GM18511 (cell line): ENCODE results near the gene LCLAT1.
A peak's percentile ranks its signal among the peaks of the same experiment; 100 is the strongest.
"Not testable (repeated sequence)": the region's sequence is repeated elsewhere in the genome, so short reads cannot be mapped to it uniquely, and the experiment has no call there.

Experiments
- ATAC-seq: cut with Tn5 transposase; IDR thresholded peaks from one replicate; pipeline ENCODE4 v1.9.1; 2021; ENCODE audit warnings: mild to moderate bottlenecking, moderate library complexity; ENCODE audit not compliant: unreplicated experiment

The LCLAT1 gene

GRCh38 chr2:30583204-30583749, 136.2 kb downstream of the LCLAT1 start:
- no peak for ATAC-seq

- ATAC-seq = no peak
These were observed 137.1 kb downstream of the LCLAT1 start for GRCh38 chr2:30584116-30584515.

GRCh38 chr2:30588994-30589393, 141.9 kb downstream of the LCLAT1 start:
- no peak for ATAC-seq

- ATAC-seq = no peak
These were observed 143.4 kb downstream of the LCLAT1 start for GRCh38 chr2:30590407-30590806.

- ATAC-seq = no peak
These were observed 144.1 kb downstream of the LCLAT1 start for GRCh38 chr2:30591186-30591585.

GRCh38 chr2:30601375-30601774, 154.3 kb downstream of the LCLAT1 start:
- no peak for ATAC-seq

- no peak for ATAC-seq
These were observed 158.2 kb downstream of the LCLAT1 start for GRCh38 chr2:30605197-30605596.

GRCh38 chr2:30608643-30609042, 161.6 kb downstream of the LCLAT1 start:
- ATAC-seq = no peak

GRCh38 chr2:30611583-30611982, 164.5 kb downstream of the LCLAT1 start:
- ATAC-seq = no peak

- no peak for ATAC-seq
These were observed 165.3 kb downstream of the LCLAT1 start for GRCh38 chr2:30612371-30612770.

- ATAC-seq = no peak
These were observed 166.0 kb downstream of the LCLAT1 start for GRCh38 chr2:30613001-30613400.

- not testable (repeated sequence) for ATAC-seq
These were observed 167.2 kb downstream of the LCLAT1 start for GRCh38 chr2:30614227-30614626.

GRCh38 chr2:30615926-30616325, 168.9 kb downstream of the LCLAT1 start:
- ATAC-seq = no peak

- ATAC-seq = no peak
These were observed 173.1 kb downstream of the LCLAT1 start for GRCh38 chr2:30620102-30620501.

- no peak for ATAC-seq
These were observed 174.8 kb downstream of the LCLAT1 start for GRCh38 chr2:30621836-30622235.

GRCh38 chr2:30622452-30622851, 175.4 kb downstream of the LCLAT1 start:
- ATAC-seq = no peak

GRCh38 chr2:30625276-30625675, 178.2 kb downstream of the LCLAT1 start:
- ATAC-seq = no peak

GRCh38 chr2:30625701-30626100, 178.7 kb downstream of the LCLAT1 start:
- no peak for ATAC-seq

GRCh38 chr2:30626397-30626796, 179.4 kb downstream of the LCLAT1 start:
- ATAC-seq = no peak

- ATAC-seq = no peak
These were observed 180.1 kb downstream of the LCLAT1 start for GRCh38 chr2:30627151-30627550.

GRCh38 chr2:30628341-30628740, 181.3 kb downstream of the LCLAT1 start:
- no peak for ATAC-seq

GRCh38 chr2:30629866-30630265, 182.8 kb downstream of the LCLAT1 start:
- no peak for ATAC-seq

GRCh38 chr2:30631051-30631671, 184.1 kb downstream of the LCLAT1 start:
- peak; percentile 85 for ATAC-seq
